Putamen (tissue), 1 donor: ENCODE data around the gene SCGB1C1.
"Not testable (repeated sequence)": the region's sequence is repeated elsewhere in the genome, so short reads cannot be mapped to it uniquely, and the experiment has no call there.

ENCODE experiments used
- DNase-seq: peaks from one replicate; pipeline ENCODE4 v3.0.0-alpha.2; 2016; ENCODE audit warnings: low spot score

SCGB1C1 gene

GRCh38 chr11:192674-193128, at the start of gene SCGB1C1:
TSS of gene SCGB1C1 (plus strand) at chr11:193078. CDS start at chr11:193100, 22 bp downstream.
- not testable (repeated sequence) for DNase-seq

- DNase-seq: not testable (repeated sequence)
Observed at GRCh38 chr11:180242-180641, 12.6 kb upstream of the SCGB1C1 start.

- not testable (repeated sequence) for DNase-seq
Observed at GRCh38 chr11:189200-189783, 3.6 kb upstream of the SCGB1C1 start.

GRCh38 chr11:189843-190311, 3.0 kb upstream of the SCGB1C1 start:
- not testable (repeated sequence) for DNase-seq

GRCh38 chr11:190546-190945, 2.3 kb upstream of the SCGB1C1 start:
- DNase-seq: not testable (repeated sequence)

- DNase-seq: not testable (repeated sequence)
Observed at GRCh38 chr11:191490-192478, 1.1 kb upstream of the SCGB1C1 start.

GRCh38 chr11:193481-193880, 603 bp downstream of the SCGB1C1 start:
- not testable (repeated sequence) for DNase-seq

- no peak for DNase-seq
Observed at GRCh38 chr11:196786-197731, 4.2 kb downstream of the SCGB1C1 start.

- no peak for DNase-seq
Observed at GRCh38 chr11:197741-198235, 4.9 kb downstream of the SCGB1C1 start.

- no peak for DNase-seq
Observed at GRCh38 chr11:198236-198806, 5.4 kb downstream of the SCGB1C1 start.

- DNase-seq: no peak
Observed at GRCh38 chr11:199004-199581, 6.2 kb downstream of the SCGB1C1 start.

- DNase-seq: no peak
Observed at GRCh38 chr11:199782-200181, 6.9 kb downstream of the SCGB1C1 start.

GRCh38 chr11:200224-201003, 7.5 kb downstream of the SCGB1C1 start:
- DNase-seq: no peak

- no peak for DNase-seq
Observed at GRCh38 chr11:201966-202365, 9.1 kb downstream of the SCGB1C1 start.

GRCh38 chr11:202490-202889, 9.6 kb downstream of the SCGB1C1 start:
- DNase-seq: no peak

GRCh38 chr11:203056-203944, 10.4 kb downstream of the SCGB1C1 start:
- DNase-seq: no peak

- no peak for DNase-seq
Observed at GRCh38 chr11:203945-204586, 11.2 kb downstream of the SCGB1C1 start.

- no peak for DNase-seq
Observed at GRCh38 chr11:204587-205109, 11.8 kb downstream of the SCGB1C1 start.
